A549 (cell line): ENCODE results near the gene ZIC2. TPM values are rescaled to one million over a fixed set of nuclear protein-coding genes. Genes with fewer than 3 reads are reported as not detected.

ENCODE experiments used
- ATAC-seq, 2 experiments: fragments of 200-7000 bp in 1 of 2; fragments of >200 bp in 1 of 2; cut with Nextera tagmentation in 1 of 2; cut with Tn5 transposase in 1 of 2; 3 replicates each; pipeline versions ENCODE4 v1.8.0 to v1.9.1; 2018 to 2020; ENCODE audit warnings: mild to moderate bottlenecking in 1 of 2, moderate library complexity in 1 of 2
- CTCF ChIA-PET: fragments of 300-600 bp; sonication (Branson Sonifier 250); formaldehyde crosslinking; extraction: SDS; loops from one replicate; lab custom pipeline; 2021; ENCODE audit warnings: antibody characterized with exemption, inconsistent platforms; lab: Yijun Ruan, JAX
- POLR2A ChIA-PET: fragments of 350-600 bp; formaldehyde crosslinking; extraction: SDS; loops from one replicate; lab custom pipeline; 2021; ENCODE audit warnings: antibody characterized with exemption, inconsistent platforms; lab: Yijun Ruan, JAX
- DNase-seq, 2 experiments: peaks; one replicate each; pipeline versions ENCODE4 v3.0.0 to v3.0.0-alpha.2; 2011 to 2016; ENCODE audit warnings: low read depth in 1 of 2, low spot score in 1 of 2
- FAIRE-seq: peaks from 2 replicates; lab custom pipeline; 2011; peaks lifted over from hg19 to GRCh38; lab: Jason Lieb, UNC
- H3K27ac ChIP-seq, 2 experiments: fragments of >200 bp; sonication (Bioruptor Twin); formaldehyde crosslinking; 3 replicates each; pipeline ENCODE4 v1.5.1; 2016 to 2017
- H3K4me1 ChIP-seq: fragments of >200 bp; sonication (Bioruptor Twin); formaldehyde crosslinking; 3 replicates; pipeline ENCODE4 v1.6.1; 2016
- H3K4me2 ChIP-seq: fragments of >200 bp; sonication (Bioruptor Twin); formaldehyde crosslinking; 3 replicates; pipeline ENCODE4 v1.6.1; 2016
- H3K4me3 ChIP-seq: fragments of >200 bp; sonication (Bioruptor Twin); formaldehyde crosslinking; 3 replicates; pipeline ENCODE4 v1.5.1; 2016
- H3K9me3 ChIP-seq: fragments of >200 bp; sonication (Bioruptor Twin); formaldehyde crosslinking; 3 replicates; pipeline ENCODE4 v1.6.1; 2016
- BHLHE40 ChIP-seq: IDR thresholded peaks from 2 replicates; pipeline ENCODE4 v1.6.1; 2012; ENCODE audit warnings: low read depth, low read length, inconsistent platforms
- CBX2 ChIP-seq: fragments of 200-600 bp; sonication (generic); IDR thresholded peaks from 2 replicates; pipeline ENCODE4 v1.6.1; 2016; ENCODE audit warnings: low read depth, mild to moderate bottlenecking, borderline replicate concordance
- CBX8 ChIP-seq: fragments of 200-600 bp; sonication (generic); IDR thresholded peaks from 2 replicates; pipeline ENCODE4 v1.6.1; 2016
- CHD2 ChIP-seq: fragments of 150-350 bp; IDR thresholded peaks from 2 replicates; pipeline ENCODE4 v1.6.1; 2014; ENCODE audit warnings: low read length; ENCODE audit not compliant: partially characterized antibody
- CHD4 ChIP-seq: fragments of 200-600 bp; sonication (generic); IDR thresholded peaks from 2 replicates; pipeline ENCODE4 v1.6.1; 2016; ENCODE audit warnings: antibody characterized with exemption, mild to moderate bottlenecking, borderline replicate concordance
- EP300 ChIP-seq, 2 experiments: fragments of >200 bp; sonication (Bioruptor Twin); formaldehyde crosslinking; IDR thresholded peaks; 2 replicates in 1 of 2; 3 replicates in 1 of 2; pipeline ENCODE4 v1.6.1; 2016 to 2017
- HEYL ChIP-seq: fragments of 250-450 bp; sonication (Bioruptor Pico); IDR thresholded peaks from 2 replicates; pipeline ENCODE4 v1.8.0; 2021; ENCODE audit warnings: mild to moderate bottlenecking, moderate library complexity
- HOXA7 ChIP-seq: fragments of 250-450 bp; sonication (Bioruptor Pico); IDR thresholded peaks from 2 replicates; pipeline ENCODE4 v1.5.0; 2020; ENCODE audit warnings: mild to moderate bottlenecking, moderate library complexity
- HOXB13 ChIP-seq: fragments of 250-450 bp; sonication (Bioruptor Pico); IDR thresholded peaks from 2 replicates; pipeline ENCODE4 v1.5.0; 2020; ENCODE audit warnings: low read depth, mild to moderate bottlenecking, moderate library complexity
- JUN ChIP-seq, 2 experiments: fragments of >200 bp; sonication (Bioruptor Twin); formaldehyde crosslinking; IDR thresholded peaks; 2 replicates in 1 of 2; 3 replicates in 1 of 2; pipeline ENCODE4 v1.6.1; 2016 to 2017
- JUNB ChIP-seq: fragments of >200 bp; sonication (Bioruptor Twin); formaldehyde crosslinking; IDR thresholded peaks from 2 replicates; pipeline ENCODE4 v1.6.1; 2016
- KDM1A ChIP-seq: fragments of 200-600 bp; sonication (generic); IDR thresholded peaks from 2 replicates; pipeline ENCODE4 v1.6.1; 2016; ENCODE audit warnings: low read depth, mild to moderate bottlenecking
- KDM5A ChIP-seq: fragments of 200-600 bp; sonication (generic); IDR thresholded peaks from 2 replicates; pipeline ENCODE4 v1.6.1; 2016; ENCODE audit warnings: antibody characterized with exemption, mild to moderate bottlenecking
- MYC ChIP-seq: IDR thresholded peaks from 2 replicates; pipeline ENCODE4 v1.6.1; 2012; ENCODE audit warnings: mild to moderate bottlenecking, inconsistent platforms, low read length, improper control_type of control experiment, borderline replicate concordance
- NPAS2 ChIP-seq: fragments of 250-450 bp; sonication (Bioruptor Pico); IDR thresholded peaks from 2 replicates; pipeline ENCODE4 v1.8.0; 2022; ENCODE audit warnings: mild to moderate bottlenecking, moderate library complexity, borderline replicate concordance
- POLR2A ChIP-seq: IDR thresholded peaks from 2 replicates; pipeline ENCODE4 v1.6.1; 2012; ENCODE audit warnings: mild to moderate bottlenecking, low read length
- POLR2AphosphoS2 ChIP-seq: conservative IDR thresholded peaks from 2 replicates; pipeline ENCODE4 v1.6.1; 2012; ENCODE audit warnings: low read length, improper control_type of control experiment, inconsistent platforms
- RARB ChIP-seq: fragments of 250-450 bp; sonication (Bioruptor Pico); IDR thresholded peaks from 2 replicates; pipeline ENCODE4 v1.8.0; 2021; ENCODE audit warnings: mild to moderate bottlenecking, moderate library complexity
- RCOR1 ChIP-seq: fragments of 150-350 bp; IDR thresholded peaks from 2 replicates; pipeline ENCODE4 v1.6.1; 2014; ENCODE audit warnings: antibody characterized with exemption, low read length, low read depth
- RNF2 ChIP-seq: fragments of 200-600 bp; sonication (generic); IDR thresholded peaks from 2 replicates; pipeline ENCODE4 v1.6.1; 2016; ENCODE audit warnings: low read depth, mild to moderate bottlenecking, antibody characterized with exemption, moderate library complexity, borderline replicate concordance
- SMC3 ChIP-seq: fragments of >200 bp; sonication (Bioruptor Twin); formaldehyde crosslinking; IDR thresholded peaks from 3 replicates; pipeline ENCODE4 v1.6.1; 2018; ENCODE audit warnings: inconsistent platforms
- TP53 ChIP-seq: fragments of 250-450 bp; sonication (Bioruptor Pico); IDR thresholded peaks from 2 replicates; pipeline ENCODE4 v1.5.0; 2021; ENCODE audit warnings: mild to moderate bottlenecking, moderate library complexity
- ZC3H11A ChIP-seq: fragments of 450-650 bp; IDR thresholded peaks from 2 replicates; pipeline ENCODE4 v1.6.1; 2014; ENCODE audit warnings: antibody characterized with exemption, mild to moderate bottlenecking
- WGBS: methylation state at CpG from one replicate; pipeline ENCODE4 v1.1.6; 2017; ENCODE audit errors: missing lambda C conversion rate; 5-methylcytosine and 5-hydroxymethylcytosine counted together
- polyA plus RNA-seq, 4 experiments: library from polyadenylated mRNA; depleted of rRNA in 3 of 4; stranded (reverse); fragments of >200 nt; fragmentation: RNase III in 1 of 4; extraction: RNeasy Plus Mini Kit Qiagen cat#74134 plus additional on column Dnase treatment in 1 of 4; gene quantifications; 2 replicates in 3 of 4; 3 replicates in 1 of 4; pipeline ENCODE4 v1.2.3, GENCODE V29; 2011 to 2017
- TF ChIP-seq, protein P1 (sequence below): fragments of >200 bp; sonication (Bioruptor Twin); formaldehyde crosslinking; IDR thresholded peaks from 3 replicates; pipeline ENCODE4 v1.6.1; 2016
- TF ChIP-seq, protein P2 (sequence below): fragments of 250-450 bp; sonication (Bioruptor Pico); IDR thresholded peaks from 2 replicates; pipeline ENCODE4 v1.5.0; 2020; ENCODE audit warnings: low read depth, mild to moderate bottlenecking, moderate library complexity
- TF ChIP-seq, protein P3 (sequence below): IDR thresholded peaks from 2 replicates; pipeline ENCODE4 v1.6.1; 2012; ENCODE audit warnings: low read depth, borderline replicate concordance
- TF ChIP-seq, protein P4 (sequence below): fragments of >200 bp; sonication (Bioruptor Twin); formaldehyde crosslinking; IDR thresholded peaks from 2 replicates; pipeline ENCODE4 v1.6.1; 2016
- TF ChIP-seq, protein P5 (sequence below): fragments of >200 bp; sonication (Bioruptor Twin); formaldehyde crosslinking; IDR thresholded peaks from 3 replicates; pipeline ENCODE4 v1.5.1; 2016
- TF ChIP-seq, protein P6 (sequence below): fragments of 450-650 bp; IDR thresholded peaks from 2 replicates; pipeline ENCODE4 v1.6.1; 2014; ENCODE audit warnings: antibody characterized with exemption
- TF ChIP-seq, protein P7 (sequence below): IDR thresholded peaks from 2 replicates; pipeline ENCODE4 v1.6.1; 2012

The ZIC2 gene
- polyA plus RNA-seq, 2 of the 4 experiments (the other 2 are of a cell fraction): 2.1 to 10.3 TPM

DNA sequence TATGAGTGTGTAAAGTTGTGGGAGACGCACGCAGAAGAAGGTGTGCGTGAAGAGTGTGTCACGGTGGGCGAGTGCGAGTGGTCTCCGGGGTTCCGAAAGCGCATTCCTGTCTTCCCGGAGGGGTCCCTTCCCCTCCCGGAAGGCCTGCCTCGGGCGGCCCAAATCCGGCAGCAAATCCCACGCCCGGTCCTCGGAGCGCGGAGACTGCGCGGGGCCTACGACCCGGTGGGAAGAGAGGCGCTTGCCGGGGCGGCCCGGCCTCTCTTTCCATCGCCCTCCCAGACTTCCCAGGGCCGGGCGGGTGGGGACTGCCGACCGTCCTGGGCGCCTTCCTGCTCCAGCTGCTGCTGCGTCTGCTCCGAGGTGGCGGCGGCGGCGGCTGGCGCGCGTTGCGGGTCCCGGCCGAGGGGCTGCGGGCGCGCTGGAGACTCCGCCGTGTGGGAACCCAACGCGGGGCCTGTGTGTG lies 12.1 kb upstream of the ZIC2 start:
- 7% methylated on average over 9 of the region's 52 CpGs for WGBS
- DNase-seq (no peak), ATAC-seq (peak in 1 of 2 experiments; percentile 2; a peak in 2 of 6 replicates), FAIRE-seq (no peak)
- H3K9me3 ChIP-seq: no peaks in the 10 kb centered on the region
- peaks cover 13% of the 10 kb centered on the region; the same call in 2 of the 3 replicates for H3K4me1 ChIP-seq
- peak overlapping the region; percentile 98 for H3K4me2 ChIP-seq
- TF ChIP-seq TP53 (CRISPR knock-in tag): no peak
- TF ChIP-seq CHD2: no peak
- TF ChIP-seq KDM5A: no peak
- no peak for TF ChIP-seq HOXB13
- TF ChIP-seq ZC3H11A: no peak
- no peak for TF ChIP-seq BHLHE40
- TF ChIP-seq, protein P1, sequence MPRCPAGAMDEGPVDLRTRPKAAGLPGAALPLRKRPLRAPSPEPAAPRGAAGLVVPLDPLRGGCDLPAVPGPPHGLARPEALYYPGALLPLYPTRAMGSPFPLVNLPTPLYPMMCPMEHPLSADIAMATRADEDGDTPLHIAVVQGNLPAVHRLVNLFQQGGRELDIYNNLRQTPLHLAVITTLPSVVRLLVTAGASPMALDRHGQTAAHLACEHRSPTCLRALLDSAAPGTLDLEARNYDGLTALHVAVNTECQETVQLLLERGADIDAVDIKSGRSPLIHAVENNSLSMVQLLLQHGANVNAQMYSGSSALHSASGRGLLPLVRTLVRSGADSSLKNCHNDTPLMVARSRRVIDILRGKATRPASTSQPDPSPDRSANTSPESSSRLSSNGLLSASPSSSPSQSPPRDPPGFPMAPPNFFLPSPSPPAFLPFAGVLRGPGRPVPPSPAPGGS: no peak
- TF ChIP-seq, protein P2, sequence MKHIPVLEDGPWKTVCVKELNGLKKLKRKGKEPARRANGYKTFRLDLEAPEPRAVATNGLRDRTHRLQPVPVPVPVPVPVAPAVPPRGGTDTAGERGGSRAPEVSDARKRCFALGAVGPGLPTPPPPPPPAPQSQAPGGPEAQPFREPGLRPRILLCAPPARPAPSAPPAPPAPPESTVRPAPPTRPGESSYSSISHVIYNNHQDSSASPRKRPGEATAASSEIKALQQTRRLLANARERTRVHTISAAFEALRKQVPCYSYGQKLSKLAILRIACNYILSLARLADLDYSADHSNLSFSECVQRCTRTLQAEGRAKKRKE (CRISPR knock-in tag): no peak
- TF ChIP-seq, protein P3, sequence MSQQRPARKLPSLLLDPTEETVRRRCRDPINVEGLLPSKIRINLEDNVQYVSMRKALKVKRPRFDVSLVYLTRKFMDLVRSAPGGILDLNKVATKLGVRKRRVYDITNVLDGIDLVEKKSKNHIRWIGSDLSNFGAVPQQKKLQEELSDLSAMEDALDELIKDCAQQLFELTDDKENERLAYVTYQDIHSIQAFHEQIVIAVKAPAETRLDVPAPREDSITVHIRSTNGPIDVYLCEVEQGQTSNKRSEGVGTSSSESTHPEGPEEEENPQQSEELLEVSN: no peak
- TF ChIP-seq CBX2: no peak
- no peak for TF ChIP-seq JUNB
- no peak for TF ChIP-seq CBX8
- no peak for TF ChIP-seq JUN (IDR thresholded peaks at IDR 0.05)
- TF ChIP-seq, protein P4, sequence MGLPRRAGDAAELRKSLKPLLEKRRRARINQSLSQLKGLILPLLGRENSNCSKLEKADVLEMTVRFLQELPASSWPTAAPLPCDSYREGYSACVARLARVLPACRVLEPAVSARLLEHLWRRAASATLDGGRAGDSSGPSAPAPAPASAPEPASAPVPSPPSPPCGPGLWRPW: no peak
- no peak for TF ChIP-seq RCOR1
- peak overlapping the region; percentile 95 for H3K4me3 ChIP-seq
- CTCF ChIA-PET: interaction anchor here (0.6 to 1.3 kb wide), 7 partner anchors 11 to 377 kb away, joined by 3 to 5 read pairs (median 3); no protein-coding TSS in a partner anchor
- POLR2A ChIA-PET: interaction anchor here (1.1 to 2.7 kb wide), 4 partner anchors 11 to 314 kb away, joined by 3 to 79 read pairs (median 7); partner anchors contain the start of gene ZIC2
- peak overlapping the region; percentile 98 to 100 for H3K27ac ChIP-seq

DNA sequence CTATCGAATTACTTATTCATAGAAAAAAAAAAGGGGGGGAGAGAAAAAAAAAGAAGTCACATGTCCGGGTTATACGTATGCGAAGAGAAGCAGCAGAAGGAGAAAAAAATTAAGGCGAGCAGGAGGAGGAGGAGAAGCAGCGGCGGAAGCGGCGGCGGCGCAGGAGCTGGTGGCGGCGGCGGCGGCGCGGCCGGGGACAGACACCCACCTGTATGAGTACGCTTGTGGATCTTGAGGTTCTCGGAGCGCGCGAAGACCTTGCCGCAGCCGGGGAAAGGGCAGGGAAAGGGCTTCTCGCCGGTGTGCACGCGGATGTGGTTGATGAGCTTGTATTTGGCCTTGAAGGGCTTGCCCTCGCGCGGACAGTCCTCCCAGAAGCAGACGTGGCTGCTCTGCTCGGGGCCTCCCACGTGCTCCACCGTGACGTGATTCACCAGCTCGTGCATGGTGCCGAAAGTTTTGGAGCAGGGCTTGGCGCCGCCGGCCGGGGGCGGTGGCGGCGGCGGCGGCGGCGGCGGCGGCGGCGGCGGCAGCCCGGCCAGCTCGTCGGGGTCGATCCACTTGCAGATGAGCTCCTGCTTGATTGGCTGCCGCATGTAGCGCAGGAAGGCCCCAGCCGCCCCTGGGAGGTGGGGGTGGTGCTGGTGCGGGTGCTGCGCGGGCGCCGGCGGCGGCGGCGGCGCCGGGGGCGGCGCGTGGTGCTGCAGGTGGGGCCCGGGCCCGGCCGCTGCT lies 11.5 kb upstream of the ZIC2 start:
- CTCF ChIA-PET: interaction anchor here (0.6 to 1.3 kb wide), 10 partner anchors 10 to 475 kb away, joined by 3 to 5 read pairs (median 3); no protein-coding TSS in a partner anchor
- peak; percentile 27 to 62 for ATAC-seq
- POLR2A ChIA-PET: interaction anchor here (0.6 to 2.7 kb wide), 10 partner anchors 11 to 545 kb away, joined by 3 to 79 read pairs (median 4); partner anchors contain the start of genes CLYBL and ZIC2
- Histone ChIP-seq H3K9me3 (no peaks in the 10 kb centered on the region), H3K4me1 (peaks cover 13% of the 10 kb centered on the region; the same call in 2 of the 3 replicates), H3K4me3 (peak overlapping the region; percentile 95), H3K27ac (peak overlapping the region; percentile 98 to 100), H3K4me2 (peak overlapping the region; percentile 98)
- FAIRE-seq: no peak
- peak in 1 of 2 experiments; percentile 83 for DNase-seq
- 1% methylated on average over 33 of the region's 79 CpGs for WGBS
- TF ChIP-seq, protein P5, sequence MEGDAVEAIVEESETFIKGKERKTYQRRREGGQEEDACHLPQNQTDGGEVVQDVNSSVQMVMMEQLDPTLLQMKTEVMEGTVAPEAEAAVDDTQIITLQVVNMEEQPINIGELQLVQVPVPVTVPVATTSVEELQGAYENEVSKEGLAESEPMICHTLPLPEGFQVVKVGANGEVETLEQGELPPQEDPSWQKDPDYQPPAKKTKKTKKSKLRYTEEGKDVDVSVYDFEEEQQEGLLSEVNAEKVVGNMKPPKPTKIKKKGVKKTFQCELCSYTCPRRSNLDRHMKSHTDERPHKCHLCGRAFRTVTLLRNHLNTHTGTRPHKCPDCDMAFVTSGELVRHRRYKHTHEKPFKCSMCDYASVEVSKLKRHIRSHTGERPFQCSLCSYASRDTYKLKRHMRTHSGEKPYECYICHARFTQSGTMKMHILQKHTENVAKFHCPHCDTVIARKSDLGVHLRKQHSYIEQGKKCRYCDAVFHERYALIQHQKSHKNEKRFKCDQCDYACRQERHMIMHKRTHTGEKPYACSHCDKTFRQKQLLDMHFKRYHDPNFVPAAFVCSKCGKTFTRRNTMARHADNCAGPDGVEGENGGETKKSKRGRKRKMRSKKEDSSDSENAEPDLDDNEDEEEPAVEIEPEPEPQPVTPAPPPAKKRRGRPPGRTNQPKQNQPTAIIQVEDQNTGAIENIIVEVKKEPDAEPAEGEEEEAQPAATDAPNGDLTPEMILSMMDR: no peak
- TF ChIP-seq NPAS2 (CRISPR knock-in tag) (no peak), POLR2AphosphoS2 (no peak), MYC (0 out of 2 replicates have a peak, but pooled peaks have one; percentile 48), RNF2 (peak; percentile 62; the same call in 1 of the 2 replicates), RARB (CRISPR knock-in tag) (no peak), POLR2A (peak; percentile 30), KDM1A (no peak), JUN (IDR thresholded peaks at IDR 0.05) (peak in 1 of 2 experiments; percentile 14; a peak in 1 of 5 replicates), HOXA7 (CRISPR knock-in tag) (no peak), HOXB13 (no peak), EP300 (IDR thresholded peaks at IDR 0.05) (no peak), SMC3 (no peak), HEYL (no peak), CHD4 (no peak), CHD2 (no peak)
- TF ChIP-seq, protein P6, sequence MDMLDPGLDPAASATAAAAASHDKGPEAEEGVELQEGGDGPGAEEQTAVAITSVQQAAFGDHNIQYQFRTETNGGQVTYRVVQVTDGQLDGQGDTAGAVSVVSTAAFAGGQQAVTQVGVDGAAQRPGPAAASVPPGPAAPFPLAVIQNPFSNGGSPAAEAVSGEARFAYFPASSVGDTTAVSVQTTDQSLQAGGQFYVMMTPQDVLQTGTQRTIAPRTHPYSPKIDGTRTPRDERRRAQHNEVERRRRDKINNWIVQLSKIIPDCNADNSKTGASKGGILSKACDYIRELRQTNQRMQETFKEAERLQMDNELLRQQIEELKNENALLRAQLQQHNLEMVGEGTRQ: 0 out of 2 replicates have a peak, but pooled peaks have one; percentile 29
- TF ChIP-seq, protein P7, sequence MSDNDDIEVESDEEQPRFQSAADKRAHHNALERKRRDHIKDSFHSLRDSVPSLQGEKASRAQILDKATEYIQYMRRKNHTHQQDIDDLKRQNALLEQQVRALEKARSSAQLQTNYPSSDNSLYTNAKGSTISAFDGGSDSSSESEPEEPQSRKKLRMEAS: peak; percentile 88
- TF ChIP-seq, protein P3: 0 out of 2 replicates have a peak, but pooled peaks have one; percentile 54
